ENCODE data around the gene OSBPL3. TPM values are rescaled to one million over a fixed set of nuclear protein-coding genes. Genes with fewer than 3 reads are reported as not detected.

The OSBPL3 gene
- polyA plus RNA-seq, 3 donors = 2.6 to 9.2 (median 3.7) TPM

DNA sequence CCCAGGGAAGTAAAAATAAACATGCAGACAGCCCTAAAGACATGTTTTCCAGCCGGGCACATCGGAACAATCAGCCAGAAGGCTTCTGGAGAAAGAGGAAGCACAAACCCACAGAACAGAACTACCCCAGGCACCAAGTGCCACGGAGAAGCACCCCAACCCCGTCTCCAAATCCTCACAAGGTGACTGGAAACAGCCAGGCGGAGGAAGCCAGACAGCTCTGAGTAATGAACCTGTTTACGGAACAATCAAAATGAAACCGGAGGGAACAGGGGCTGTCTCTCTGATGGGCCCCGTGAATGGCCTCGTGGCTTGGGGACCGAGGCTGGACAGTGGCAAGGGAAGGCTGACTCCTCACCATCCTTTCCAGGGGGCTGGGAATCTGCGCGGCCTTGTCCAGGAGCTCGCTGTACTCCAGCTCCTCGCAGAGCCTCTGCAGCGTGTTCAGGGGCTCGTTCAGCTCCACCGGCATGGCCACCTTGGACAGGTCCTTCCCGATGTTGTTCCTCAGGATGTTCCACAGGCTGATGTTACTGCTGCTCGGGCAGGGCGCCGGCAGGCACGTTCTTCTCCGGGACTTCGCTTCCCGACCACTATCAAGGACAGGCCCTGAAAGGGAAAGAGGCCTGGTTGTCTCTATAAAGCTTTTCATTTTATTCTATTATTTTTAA lies 145.7 kb downstream of the OSBPL3 start:
- intact Hi-C loops (cut with micrococcal nuclease) = loop anchor here (10.0 kb wide), 2 partner anchors 49 to 151 kb away; partner anchors contain the start of gene OSBPL3 (in 1 of the 2)
- H3K9me3 ChIP-seq (replicated peaks in 1 of 2; ENCODE audit: control insufficient read depth in 1 of 2, insufficient read depth in 1 of 2, low read length in 2 of 2) = no peaks in the 10 kb centered on the region
- H3K4me1 ChIP-seq (ENCODE audit: control insufficient read depth in 1 of 2, insufficient read depth in 2 of 2, low read length in 2 of 2) = peaks cover 64 to 66% of the 10 kb centered on the region in 2 donors
- Mint-ChIP-seq H3K9me3 (no peaks in the 10 kb centered on the region), H3K27me3 (ENCODE audit: low read depth in 3 of 3) (no peaks in the 10 kb centered on the region), H3K4me3 (peak overlapping the region; percentile 70 to 84), H3K36me3 (peaks cover 2 to 5% of the 10 kb centered on the region in 2 donors), H3K4me1 (peaks cover 67% of the 10 kb centered on the region), H3K27ac (peak overlapping the region; percentile 86 to 98 (median 95))
- H4K20me1 ChIP-seq (ENCODE audit: insufficient read depth, low read length) = no peaks in the 10 kb centered on the region
- peaks cover 0 to 3% of the 10 kb centered on the region in 2 donors for H3K36me3 ChIP-seq (replicated peaks in 1 of 2; ENCODE audit: control insufficient read depth in 1 of 2, insufficient read depth in 2 of 2, low read length in 2 of 2)
- WGBS (ENCODE audit: insufficient coverage) = 49% methylated on average over 17 of the region's 25 CpGs
- peak overlapping the region; percentile 46 for H2AFZ ChIP-seq (ENCODE audit: insufficient read depth, low read depth, low read length, poor library complexity, severe bottlenecking)
- H3K27me3 ChIP-seq (ENCODE audit: control insufficient read depth in 2 of 2, insufficient read depth in 2 of 2, low read length in 2 of 2) = no peaks in the 10 kb centered on the region
- H3K4me2 ChIP-seq (replicated peaks; ENCODE audit: extremely low read depth, low read length, poor library complexity, severe bottlenecking) = peak overlapping the region; percentile 52
- peak overlapping the region in 2 of 3 experiments; percentile 16 to 59 for H3K4me3 ChIP-seq (replicated peaks in 1 of 3; ENCODE audit: low read depth in 2 of 3, low read length in 3 of 3)
- no peaks in the 10 kb centered on the region for H3K79me2 ChIP-seq (ENCODE audit: insufficient read depth, low read length)
- TF ChIP-seq, protein P1, sequence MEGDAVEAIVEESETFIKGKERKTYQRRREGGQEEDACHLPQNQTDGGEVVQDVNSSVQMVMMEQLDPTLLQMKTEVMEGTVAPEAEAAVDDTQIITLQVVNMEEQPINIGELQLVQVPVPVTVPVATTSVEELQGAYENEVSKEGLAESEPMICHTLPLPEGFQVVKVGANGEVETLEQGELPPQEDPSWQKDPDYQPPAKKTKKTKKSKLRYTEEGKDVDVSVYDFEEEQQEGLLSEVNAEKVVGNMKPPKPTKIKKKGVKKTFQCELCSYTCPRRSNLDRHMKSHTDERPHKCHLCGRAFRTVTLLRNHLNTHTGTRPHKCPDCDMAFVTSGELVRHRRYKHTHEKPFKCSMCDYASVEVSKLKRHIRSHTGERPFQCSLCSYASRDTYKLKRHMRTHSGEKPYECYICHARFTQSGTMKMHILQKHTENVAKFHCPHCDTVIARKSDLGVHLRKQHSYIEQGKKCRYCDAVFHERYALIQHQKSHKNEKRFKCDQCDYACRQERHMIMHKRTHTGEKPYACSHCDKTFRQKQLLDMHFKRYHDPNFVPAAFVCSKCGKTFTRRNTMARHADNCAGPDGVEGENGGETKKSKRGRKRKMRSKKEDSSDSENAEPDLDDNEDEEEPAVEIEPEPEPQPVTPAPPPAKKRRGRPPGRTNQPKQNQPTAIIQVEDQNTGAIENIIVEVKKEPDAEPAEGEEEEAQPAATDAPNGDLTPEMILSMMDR (IDR thresholded peaks at IDR 0.05) = no peak
- peak overlapping the region; percentile 75 to 83 for H3K27ac ChIP-seq (ENCODE audit: low read depth in 1 of 2, low read length in 2 of 2)
- peak overlapping the region; percentile 20 for H3K9ac ChIP-seq (ENCODE audit: insufficient read depth, low read length, poor library complexity, severe bottlenecking)
- DNase-seq = peak; percentile 80 to 88 (median 85)

DNA sequence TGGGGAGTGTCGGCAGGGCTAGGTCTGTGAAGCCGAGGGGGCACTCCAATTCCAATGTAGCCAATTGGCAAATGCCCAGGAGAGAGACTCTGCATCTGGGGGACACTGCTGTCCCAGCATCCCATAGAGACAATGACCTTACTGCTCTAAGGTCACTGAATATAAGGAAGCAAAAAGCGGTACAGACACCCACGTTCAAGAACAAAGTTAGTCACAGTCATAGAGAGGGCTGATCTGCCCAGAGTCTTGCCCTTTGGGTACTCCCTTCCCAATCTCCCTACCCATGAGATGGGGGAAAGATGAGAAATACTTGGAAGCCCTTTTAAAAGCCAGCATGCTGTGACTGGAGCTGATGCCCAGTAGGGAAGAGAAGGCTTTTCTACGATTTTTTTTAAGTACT lies 146.4 kb downstream of the OSBPL3 start:
- no peaks in the 10 kb centered on the region for H3K27me3 Mint-ChIP-seq (ENCODE audit: low read depth in 3 of 3)
- no peaks in the 10 kb centered on the region for H3K9me3 ChIP-seq (replicated peaks in 1 of 2; ENCODE audit: control insufficient read depth in 1 of 2, insufficient read depth in 1 of 2, low read length in 2 of 2)
- WGBS (ENCODE audit: insufficient coverage) = 100% methylated on average over 2 of the region's 5 CpGs
- peak overlapping the region; percentile 52 for H3K4me2 ChIP-seq (replicated peaks; ENCODE audit: extremely low read depth, low read length, poor library complexity, severe bottlenecking)
- no peaks in the 10 kb centered on the region for H3K36me3 ChIP-seq (replicated peaks in 1 of 2; ENCODE audit: control insufficient read depth in 1 of 2, insufficient read depth in 2 of 2, low read length in 2 of 2)
- no peaks in the 10 kb centered on the region for H4K20me1 ChIP-seq (ENCODE audit: insufficient read depth, low read length)
- no peaks in the 10 kb centered on the region for H3K9me3 Mint-ChIP-seq
- no peak overlapping the region for H2AFZ ChIP-seq (ENCODE audit: insufficient read depth, low read depth, low read length, poor library complexity, severe bottlenecking)
- DNase-seq = peak; percentile 51 to 80 (median 72)
- H3K4me1 Mint-ChIP-seq = peaks cover 74% of the 10 kb centered on the region
- TF ChIP-seq, protein P1 (IDR thresholded peaks at IDR 0.05) = no peak
- H3K4me1 ChIP-seq (ENCODE audit: control insufficient read depth in 1 of 2, insufficient read depth in 2 of 2, low read length in 2 of 2) = peaks cover 71 to 73% of the 10 kb centered on the region in 2 donors
- no peaks in the 10 kb centered on the region for H3K79me2 ChIP-seq (ENCODE audit: insufficient read depth, low read length)
- intact Hi-C loops (cut with micrococcal nuclease) = loop anchor here (1.0 to 10.0 kb wide), 3 partner anchors 12 to 151 kb away; partner anchors contain the start of gene OSBPL3 (in 1 of the 2)
- H3K27ac Mint-ChIP-seq = peak overlapping the region; percentile 86 to 98 (median 95)
- no peaks in the 10 kb centered on the region for H3K27me3 ChIP-seq (ENCODE audit: control insufficient read depth in 2 of 2, insufficient read depth in 2 of 2, low read length in 2 of 2)
- peak overlapping the region in 1 of 3 experiments; percentile 59 for H3K4me3 ChIP-seq (replicated peaks in 1 of 3; ENCODE audit: low read depth in 2 of 3, low read length in 3 of 3)
- H3K9ac ChIP-seq (ENCODE audit: insufficient read depth, low read length, poor library complexity, severe bottlenecking) = peak overlapping the region; percentile 20
- peaks cover 4% of the 10 kb centered on the region in 2 donors for H3K36me3 Mint-ChIP-seq
- H3K27ac ChIP-seq (ENCODE audit: low read depth in 1 of 2, low read length in 2 of 2) = peak overlapping the region; percentile 75 to 83
- H3K4me3 Mint-ChIP-seq = peak overlapping the region; percentile 70 to 84
